CD1c-positive myeloid dendritic cell (primary cell): Measurements from ENCODE around the gene FMN1.
A peak's percentile ranks its signal among the peaks of the same experiment; 100 is the strongest.

Source experiments
- DNase-seq: peaks from one replicate; pipeline ENCODE4 v3.0.0-alpha.2; 2016; ENCODE audit errors: extremely low spot score

Gene FMN1

GRCh38 chr15:33198541-33198940 lies 4.0 kb upstream of the FMN1 start:
- no peak for DNase-seq

GRCh38 chr15:33197636-33198035 lies 3.1 kb upstream of the FMN1 start:
- no peak for DNase-seq

GRCh38 chr15:33194237-33194636 lies 277 bp downstream of the FMN1 start:
- DNase-seq: no peak

- no peak for DNase-seq
These were observed 2.9 kb downstream of the FMN1 start for GRCh38 chr15:33191591-33191990.

GRCh38 chr15:33190539-33190938 lies 4.0 kb downstream of the FMN1 start:
- DNase-seq: no peak

GRCh38 chr15:33188641-33189257 lies 5.8 kb downstream of the FMN1 start:
- DNase-seq: peak; percentile 55

- DNase-seq: no peak
These were observed 6.4 kb downstream of the FMN1 start for GRCh38 chr15:33188159-33188558.

GRCh38 chr15:33183334-33183733 lies 11.2 kb downstream of the FMN1 start:
- DNase-seq: no peak

GRCh38 chr15:33182926-33183325 lies 11.6 kb downstream of the FMN1 start:
- no peak for DNase-seq

- DNase-seq: no peak
These were observed 12.1 kb downstream of the FMN1 start for GRCh38 chr15:33182278-33182905.

- DNase-seq: no peak
These were observed 14.6 kb downstream of the FMN1 start for GRCh38 chr15:33179874-33180273.

GRCh38 chr15:33171202-33171601 lies 23.3 kb downstream of the FMN1 start:
- DNase-seq: no peak

- DNase-seq: no peak
These were observed 24.9 kb downstream of the FMN1 start for GRCh38 chr15:33169625-33170024.

GRCh38 chr15:33168444-33168843 lies 26.1 kb downstream of the FMN1 start:
- no peak for DNase-seq

GRCh38 chr15:33163816-33164215 lies 30.7 kb downstream of the FMN1 start:
- no peak for DNase-seq

- DNase-seq: no peak
These were observed 33.3 kb downstream of the FMN1 start for GRCh38 chr15:33161209-33161608.

GRCh38 chr15:33160581-33161165 lies 33.8 kb downstream of the FMN1 start:
- DNase-seq: no peak

- DNase-seq: no peak
These were observed 34.6 kb downstream of the FMN1 start for GRCh38 chr15:33159726-33160453.

- DNase-seq: peak; percentile 53
These were observed 36.1 kb downstream of the FMN1 start for GRCh38 chr15:33158366-33158765.

- no peak for DNase-seq
These were observed 37.0 kb downstream of the FMN1 start for GRCh38 chr15:33157371-33158037.

GRCh38 chr15:33155691-33156420 lies 38.7 kb downstream of the FMN1 start:
- peak; percentile 11 for DNase-seq
